GM18526 (cell line): ENCODE data around the gene GPR153.

ENCODE experiments used
- POLR2A ChIP-seq: IDR thresholded peaks from 3 replicates; pipeline ENCODE4 v1.6.1; 2011; ENCODE audit not compliant: insufficient read length; ENCODE audit errors: extremely low read depth

GPR153 gene

GRCh38 chr1:6262555-6263420 lies 1.9 kb upstream of the GPR153 start:
- TF ChIP-seq POLR2A, result no peak

GRCh38 chr1:6261615-6261995 lies 707 bp upstream of the GPR153 start:
- no peak for TF ChIP-seq POLR2A

- TF ChIP-seq POLR2A, result no peak
These were observed 414 bp downstream of the GPR153 start for GRCh38 chr1:6260433-6260934.

- no peak for TF ChIP-seq POLR2A
These were observed 1.2 kb downstream of the GPR153 start for GRCh38 chr1:6259491-6260362.

- no peak for TF ChIP-seq POLR2A
These were observed 2.2 kb downstream of the GPR153 start for GRCh38 chr1:6258675-6259074.

GRCh38 chr1:6257541-6258069 lies 3.3 kb downstream of the GPR153 start:
- TF ChIP-seq POLR2A, result no peak

- no peak for TF ChIP-seq POLR2A
These were observed 4.3 kb downstream of the GPR153 start for GRCh38 chr1:6256645-6257044.

- TF ChIP-seq POLR2A, result no peak
These were observed 6.2 kb downstream of the GPR153 start for GRCh38 chr1:6254691-6255090.

GRCh38 chr1:6253380-6253779 lies 7.5 kb downstream of the GPR153 start:
- no peak for TF ChIP-seq POLR2A

- no peak for TF ChIP-seq POLR2A
These were observed 8.6 kb downstream of the GPR153 start for GRCh38 chr1:6252374-6252710.

- TF ChIP-seq POLR2A, result no peak
These were observed 9.1 kb downstream of the GPR153 start for GRCh38 chr1:6251681-6252373.

- no peak for TF ChIP-seq POLR2A
These were observed 9.7 kb downstream of the GPR153 start for GRCh38 chr1:6251233-6251632.

- no peak for TF ChIP-seq POLR2A
These were observed 10.9 kb downstream of the GPR153 start for GRCh38 chr1:6249739-6250689.

- no peak for TF ChIP-seq POLR2A
These were observed 11.8 kb downstream of the GPR153 start for GRCh38 chr1:6248932-6249738.
